Activated T-helper 1 cell treated with anti-CD3 and anti-CD28 coated beads, Interleukin-12 subunit alpha, Interleukin-12 subunit beta, Interleukin-2, Interleukin-4 antibody, amounts not matched to agents 30 ng/mL and 10 ng/mL and 1 ng/mL, durations not matched to agents 14 hours and 24 hours and 36 hours (primary cell): ENCODE results near the gene TSPYL4. TPM values are rescaled to one million over a fixed set of nuclear protein-coding genes. Genes with fewer than 3 reads are reported as not detected.

Experiments used
- DNase-seq: peaks from one replicate; pipeline ENCODE4 v3.0.0; 2021; ENCODE audit warnings: low spot score
- H3K27ac Mint-ChIP-seq: one replicate; pipeline ENCODE4 v1.8.0; 2021; ENCODE audit warnings: mild to moderate bottlenecking, mixed read lengths
- H3K27me3 Mint-ChIP-seq: one replicate; pipeline ENCODE4 v1.8.0; 2022; ENCODE audit warnings: mild to moderate bottlenecking, moderate library complexity, mixed read lengths; ENCODE audit not compliant: insufficient read depth
- H3K36me3 Mint-ChIP-seq: one replicate; pipeline ENCODE4 v1.8.0; 2021; ENCODE audit warnings: low read depth, mixed read lengths
- H3K4me1 Mint-ChIP-seq: one replicate; pipeline ENCODE4 v1.8.0; 2021; ENCODE audit warnings: low read depth, mixed read lengths
- H3K4me3 Mint-ChIP-seq: one replicate; pipeline ENCODE4 v1.8.0; 2021; ENCODE audit warnings: mild to moderate bottlenecking, moderate library complexity, mixed read lengths
- H3K9me3 Mint-ChIP-seq: one replicate; pipeline ENCODE4 v1.8.0; 2021; ENCODE audit warnings: mixed read lengths
- intact Hi-C: fragments of 100-400 bp; cut with micrococcal nuclease; formaldehyde crosslinking; loops from one replicate; pipeline ENCODE4 v1.15.1; 2024
- total RNA-seq: library from RNA; stranded (reverse); gene quantifications from 2 replicates; pipeline ENCODE4 v1.2.3, GENCODE V29; 2022

Gene TSPYL4
- total RNA-seq, 1 donor from 2014 or later: 21.4 TPM

DNA sequence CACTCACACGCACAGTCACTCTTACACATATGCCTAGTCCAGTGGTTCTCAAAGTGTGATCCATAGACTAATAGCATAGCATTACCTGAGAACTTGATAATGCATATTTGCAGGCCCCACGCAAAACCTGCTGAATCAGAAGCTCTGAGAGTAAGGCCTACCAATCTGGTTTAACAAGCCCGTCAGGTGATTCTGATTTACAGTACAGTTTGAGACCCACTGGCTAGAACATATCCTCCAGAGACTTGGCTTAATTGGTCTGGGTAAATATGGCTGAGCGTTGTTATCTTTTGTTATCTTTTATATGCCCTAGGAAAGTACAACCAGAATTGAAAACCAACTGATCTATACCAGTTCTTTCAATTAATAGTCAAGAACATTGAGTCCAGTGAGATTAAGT is 9.6 kb downstream of the TSPYL4 start:
- intact Hi-C loops: no loop called here
- no peak overlapping the region for H3K27ac Mint-ChIP-seq
- H3K36me3 Mint-ChIP-seq: peaks cover 1% of the 10 kb centered on the region
- H3K27me3 Mint-ChIP-seq: no peaks in the 10 kb centered on the region
- peaks cover 7% of the 10 kb centered on the region for H3K4me1 Mint-ChIP-seq
- no peak for DNase-seq
- no peak overlapping the region for H3K4me3 Mint-ChIP-seq
- H3K9me3 Mint-ChIP-seq: no peaks in the 10 kb centered on the region

DNA sequence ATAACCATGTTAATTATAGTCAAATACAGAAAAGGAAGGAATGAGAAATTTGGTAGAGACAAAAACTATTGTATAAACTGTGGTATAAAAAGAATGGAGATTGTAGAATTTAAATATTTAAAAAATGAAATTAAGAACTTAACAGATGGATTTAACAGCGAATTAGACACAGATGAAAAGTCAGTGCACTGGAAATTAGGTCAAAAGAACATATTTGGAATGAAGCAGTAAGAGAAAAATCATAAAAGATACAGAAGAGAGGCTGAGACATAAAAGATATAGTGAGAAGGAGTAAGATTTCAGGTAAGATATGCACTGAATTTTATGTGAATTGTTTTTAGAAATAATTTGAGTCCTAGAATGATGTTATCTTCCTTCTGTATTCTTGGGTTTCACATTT is 14.0 kb downstream of the TSPYL4 start:
- DNase-seq: no peak
- no peak overlapping the region for H3K27ac Mint-ChIP-seq
- no peaks in the 10 kb centered on the region for H3K9me3 Mint-ChIP-seq
- no peaks in the 10 kb centered on the region for H3K4me1 Mint-ChIP-seq
- no peaks in the 10 kb centered on the region for H3K27me3 Mint-ChIP-seq
- intact Hi-C loops: no loop called here
- no peak overlapping the region for H3K4me3 Mint-ChIP-seq
- H3K36me3 Mint-ChIP-seq: peaks cover 1% of the 10 kb centered on the region

DNA sequence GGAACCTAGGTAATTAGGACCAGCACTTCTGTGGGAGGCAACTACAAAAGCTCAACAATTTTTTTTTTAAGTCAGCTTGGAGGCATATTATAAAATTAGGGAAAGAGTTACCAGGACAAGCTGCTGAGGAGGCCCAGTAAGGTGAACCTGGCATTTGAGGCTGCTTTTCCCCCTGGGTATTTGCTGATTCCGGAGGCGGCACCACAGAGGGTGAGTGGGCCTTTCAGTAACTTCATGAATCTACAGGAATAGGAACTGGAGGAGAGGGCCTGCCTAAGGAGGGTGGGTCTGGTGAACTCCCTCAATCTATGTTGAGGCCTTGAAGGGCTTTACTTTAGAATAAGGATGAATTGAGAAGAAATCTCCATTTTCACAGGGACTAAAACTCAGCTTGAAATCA is 14.6 kb downstream of the TSPYL4 start:
- DNase-seq: no peak
- intact Hi-C loops: no loop called here
- Mint-ChIP-seq H3K4me3 (no peak overlapping the region), H3K36me3 (peaks cover 1% of the 10 kb centered on the region), H3K27ac (no peak overlapping the region), H3K9me3 (no peaks in the 10 kb centered on the region), H3K4me1 (no peaks in the 10 kb centered on the region), H3K27me3 (no peaks in the 10 kb centered on the region)

DNA sequence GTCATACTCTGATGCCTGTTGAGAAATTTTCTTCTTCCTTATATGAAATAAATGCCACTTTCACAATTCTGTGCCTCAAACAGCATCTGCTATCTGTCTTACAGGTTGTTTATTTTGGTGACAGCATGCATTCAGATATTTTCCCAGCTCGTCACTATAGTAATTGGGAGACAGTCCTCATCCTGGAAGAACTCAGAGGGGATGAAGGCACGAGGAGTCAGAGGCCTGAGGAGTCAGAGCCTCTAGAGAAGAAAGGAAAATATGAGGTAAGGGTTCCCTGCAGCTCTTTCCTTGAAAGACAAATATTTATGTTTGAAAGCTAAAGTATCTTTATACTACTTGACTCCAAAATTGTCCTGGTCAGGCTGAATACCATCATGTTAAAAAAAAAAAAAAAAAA is 15.8 kb downstream of the TSPYL4 start:
- peaks cover 1% of the 10 kb centered on the region for H3K36me3 Mint-ChIP-seq
- intact Hi-C loops: no loop called here
- H3K27me3 Mint-ChIP-seq: no peaks in the 10 kb centered on the region
- no peak for DNase-seq
- H3K4me1 Mint-ChIP-seq: no peaks in the 10 kb centered on the region
- H3K4me3 Mint-ChIP-seq: no peak overlapping the region
- no peaks in the 10 kb centered on the region for H3K9me3 Mint-ChIP-seq
- H3K27ac Mint-ChIP-seq: no peak overlapping the region

DNA sequence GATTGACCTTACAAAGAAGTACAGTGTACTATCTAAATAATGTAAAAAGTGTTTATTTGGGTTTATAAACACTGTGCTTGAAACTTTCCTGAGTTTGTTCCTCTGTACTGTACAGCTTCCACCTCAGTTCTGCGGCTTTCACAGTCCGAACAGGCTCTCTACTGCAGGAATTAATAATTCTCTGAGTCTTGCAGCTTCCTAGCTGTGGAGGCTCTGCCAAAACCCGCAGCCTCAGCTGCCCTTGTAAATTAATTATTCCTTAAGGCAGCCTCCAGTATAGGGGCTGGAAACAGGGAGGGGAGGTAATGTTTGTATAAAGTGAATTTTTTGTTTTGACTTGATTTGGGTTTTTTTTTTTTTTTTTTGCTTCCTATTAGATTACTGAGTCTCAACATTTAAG is 19.2 kb downstream of the TSPYL4 start:
- H3K4me1 Mint-ChIP-seq: no peaks in the 10 kb centered on the region
- intact Hi-C loops: no loop called here
- DNase-seq: no peak

DNA sequence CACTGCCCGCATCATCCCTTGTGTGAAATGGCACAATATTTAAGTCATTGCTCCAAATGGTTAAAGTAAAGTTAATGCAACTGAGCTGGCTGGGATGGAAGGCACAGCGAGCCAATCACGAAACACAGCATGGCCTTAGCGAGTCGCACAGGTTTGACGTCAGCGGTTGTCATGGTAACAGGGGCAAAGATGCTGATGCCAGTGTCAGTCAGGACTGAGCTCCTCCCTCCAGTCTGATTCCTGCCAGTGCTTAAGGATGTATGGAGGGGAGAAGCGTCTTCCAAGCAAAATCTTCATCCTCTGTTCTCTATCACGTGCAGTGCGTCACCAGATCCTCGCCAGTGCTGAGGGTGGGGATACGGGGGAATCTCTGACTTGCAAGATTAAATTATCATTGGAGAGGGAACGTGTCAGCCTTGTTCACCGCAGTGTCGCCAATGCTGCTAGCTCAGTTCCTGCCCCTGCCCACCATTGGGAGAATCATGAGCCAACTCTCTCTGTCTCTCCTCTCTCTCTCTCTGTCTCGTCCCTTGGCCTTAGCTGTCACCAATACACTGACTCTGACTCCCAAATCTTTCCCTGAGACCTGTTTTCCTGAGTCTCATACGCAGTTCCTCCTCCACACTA is 24.5 kb downstream of the TSPYL4 start:
- H3K4me3 Mint-ChIP-seq: no peak overlapping the region
- no peak for DNase-seq
- H3K27ac Mint-ChIP-seq: no peak overlapping the region
- intact Hi-C loops: no loop called here
- no peaks in the 10 kb centered on the region for H3K9me3 Mint-ChIP-seq
- no peaks in the 10 kb centered on the region for H3K4me1 Mint-ChIP-seq
- H3K27me3 Mint-ChIP-seq: peaks cover 4% of the 10 kb centered on the region
- no peaks in the 10 kb centered on the region for H3K36me3 Mint-ChIP-seq

More for the DNA sequence above, 19.2 kb downstream of the TSPYL4 start:
- Mint-ChIP-seq H3K27ac (no peak overlapping the region), H3K4me3 (no peak overlapping the region), H3K36me3 (no peaks in the 10 kb centered on the region), H3K9me3 (no peaks in the 10 kb centered on the region), H3K27me3 (peaks cover 3% of the 10 kb centered on the region)

DNA sequence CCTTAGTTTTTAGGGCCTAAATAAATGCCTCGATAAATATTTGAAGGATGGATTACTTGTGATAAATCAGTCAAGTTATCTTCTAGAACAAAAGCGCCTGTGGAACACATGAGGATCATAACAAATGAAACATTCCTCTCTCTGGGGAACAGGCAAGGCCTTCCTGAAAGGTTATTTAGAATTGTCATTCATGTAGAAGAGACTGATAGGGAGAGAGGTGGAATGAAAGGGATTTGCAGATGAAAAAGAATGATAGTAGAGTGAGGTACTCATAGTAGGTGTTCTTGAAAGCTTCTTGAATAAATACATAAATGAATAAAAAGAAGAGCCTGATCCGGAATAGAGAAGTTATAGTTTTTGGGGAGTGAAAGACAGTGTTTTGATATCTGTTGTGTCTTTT is 30.5 kb downstream of the TSPYL4 start:
- intact Hi-C loops: no loop called here
- no peaks in the 10 kb centered on the region for H3K27me3 Mint-ChIP-seq
- no peak overlapping the region for H3K4me3 Mint-ChIP-seq
- no peaks in the 10 kb centered on the region for H3K36me3 Mint-ChIP-seq
- no peaks in the 10 kb centered on the region for H3K9me3 Mint-ChIP-seq
- no peak for DNase-seq
- H3K4me1 Mint-ChIP-seq: no peaks in the 10 kb centered on the region
- H3K27ac Mint-ChIP-seq: no peak overlapping the region

DNA sequence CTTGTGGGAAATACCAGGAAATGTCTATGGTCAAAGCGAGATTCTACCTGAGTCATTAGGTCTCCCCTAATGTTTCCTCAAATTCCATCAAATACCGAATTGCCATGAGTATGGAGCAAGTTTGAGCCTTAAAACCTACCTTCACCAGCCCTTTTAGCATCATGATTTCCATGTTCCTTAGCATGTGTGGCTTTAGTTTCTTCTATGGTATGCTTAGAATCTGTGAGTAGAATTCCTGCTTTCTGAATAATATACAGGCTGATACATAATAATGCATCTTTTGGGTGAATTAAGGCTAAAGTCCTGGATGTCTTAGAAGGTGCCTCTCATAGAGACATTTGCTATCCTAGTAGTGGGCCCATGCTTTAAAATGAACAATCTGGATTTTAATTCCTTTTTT is 32.0 kb downstream of the TSPYL4 start:
- no peaks in the 10 kb centered on the region for H3K9me3 Mint-ChIP-seq
- no peaks in the 10 kb centered on the region for H3K4me1 Mint-ChIP-seq
- H3K4me3 Mint-ChIP-seq: no peak overlapping the region
- no peaks in the 10 kb centered on the region for H3K36me3 Mint-ChIP-seq
- DNase-seq: no peak
- no peak overlapping the region for H3K27ac Mint-ChIP-seq
- intact Hi-C loops: no loop called here
- H3K27me3 Mint-ChIP-seq: no peaks in the 10 kb centered on the region

DNA sequence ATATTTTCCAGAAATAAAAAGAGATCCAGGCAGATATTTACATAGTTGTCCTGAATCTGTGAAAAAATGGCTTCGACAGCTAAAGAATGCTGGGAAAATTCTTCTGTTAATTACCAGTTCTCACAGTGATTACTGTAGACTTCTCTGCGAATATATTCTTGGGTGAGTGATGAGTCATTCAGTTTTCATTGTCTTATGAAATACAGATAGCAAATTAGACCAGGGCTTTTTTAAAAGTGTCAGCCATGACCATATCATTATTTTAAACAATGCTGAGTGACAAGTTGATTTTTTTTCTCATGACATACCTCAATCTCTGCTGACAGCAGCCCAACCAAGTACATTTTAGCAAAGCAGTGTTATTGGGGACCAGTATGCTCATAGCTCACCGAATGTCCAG is 32.8 kb downstream of the TSPYL4 start:
- no peak for DNase-seq
- no peak overlapping the region for H3K27ac Mint-ChIP-seq
- no peak overlapping the region for H3K4me3 Mint-ChIP-seq
- intact Hi-C loops: no loop called here
- H3K27me3 Mint-ChIP-seq: no peaks in the 10 kb centered on the region
- H3K4me1 Mint-ChIP-seq: no peaks in the 10 kb centered on the region
- H3K36me3 Mint-ChIP-seq: no peaks in the 10 kb centered on the region
- H3K9me3 Mint-ChIP-seq: no peaks in the 10 kb centered on the region

DNA sequence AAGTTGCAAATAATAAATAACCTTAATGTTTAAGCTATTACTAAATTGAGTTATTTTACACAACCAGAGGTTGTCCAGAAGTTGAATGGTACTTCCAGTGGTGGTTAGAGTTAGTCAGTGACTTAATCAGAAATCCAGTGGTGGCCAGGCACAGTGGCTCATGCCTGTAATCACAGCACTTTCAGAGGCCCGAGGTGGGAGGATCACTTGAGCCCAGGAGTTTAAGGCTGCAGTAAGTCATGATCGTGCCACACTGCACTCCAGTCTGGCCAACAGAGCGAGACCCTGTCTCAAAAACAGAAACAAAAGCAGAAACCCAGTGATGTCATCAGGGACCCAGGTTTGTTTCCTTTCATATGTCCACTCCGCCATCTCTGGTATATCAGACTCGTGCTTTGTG is 35.0 kb downstream of the TSPYL4 start:
- Mint-ChIP-seq H3K4me1 (no peaks in the 10 kb centered on the region), H3K27me3 (no peaks in the 10 kb centered on the region), H3K27ac (no peak overlapping the region), H3K9me3 (no peaks in the 10 kb centered on the region), H3K4me3 (no peak overlapping the region), H3K36me3 (no peaks in the 10 kb centered on the region)
- intact Hi-C loops: loop anchor here (1.0 to 5.0 kb wide), 4 partner anchors 58 to 426 kb away; partner anchors contain the start of gene TSPYL1
- DNase-seq: no peak

DNA sequence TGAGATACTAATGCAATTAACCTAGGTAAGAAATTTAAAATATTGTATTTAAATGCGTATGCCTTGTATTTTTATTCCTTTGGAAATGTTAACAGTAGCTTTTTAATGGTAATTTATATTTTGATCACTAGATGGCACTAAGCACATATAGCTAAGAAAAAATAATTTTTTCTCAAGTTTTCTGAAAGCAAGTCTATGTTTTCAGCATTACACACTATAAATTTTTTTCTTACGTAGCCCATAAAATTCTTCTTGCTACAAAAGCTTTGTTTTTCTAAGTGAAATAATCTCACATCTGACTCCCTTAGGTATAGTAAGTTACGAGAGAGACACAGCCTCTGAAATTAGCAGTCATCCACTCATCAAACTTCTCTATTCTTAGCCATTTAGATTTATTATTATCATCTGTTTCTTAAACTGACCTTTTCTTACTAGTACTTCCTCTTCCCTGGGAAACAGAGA is 35.7 kb downstream of the TSPYL4 start:
- H3K9me3 Mint-ChIP-seq: no peaks in the 10 kb centered on the region
- no peak overlapping the region for H3K27ac Mint-ChIP-seq
- H3K4me3 Mint-ChIP-seq: no peak overlapping the region

DNA sequence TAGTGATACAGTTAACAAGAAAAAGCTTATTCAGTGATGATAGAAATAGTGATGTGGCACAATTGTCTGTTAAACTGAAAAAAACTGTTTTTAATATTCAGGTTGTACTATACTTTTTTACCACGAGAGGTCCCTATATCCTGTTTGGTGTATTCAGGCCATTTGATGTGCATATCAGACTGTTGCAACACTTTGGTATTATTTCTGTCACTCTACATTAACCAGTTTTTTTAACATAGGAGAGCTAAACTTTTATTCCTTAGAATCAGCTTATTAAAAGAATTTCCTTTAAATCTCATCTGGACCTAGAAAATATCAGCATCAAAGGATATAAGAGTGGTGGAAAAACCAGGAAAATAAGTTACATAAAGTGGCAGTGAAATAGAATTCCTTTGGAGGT is 36.8 kb downstream of the TSPYL4 start:
- no peaks in the 10 kb centered on the region for H3K4me1 Mint-ChIP-seq

More for the DNA sequence above, 35.7 kb downstream of the TSPYL4 start:
- DNase-seq: no peak
- no peaks in the 10 kb centered on the region for H3K36me3 Mint-ChIP-seq
- intact Hi-C loops: loop anchor here (1.0 to 5.0 kb wide), 4 partner anchors 59 to 427 kb away; partner anchors contain the start of gene TSPYL1
- H3K27me3 Mint-ChIP-seq: no peaks in the 10 kb centered on the region
- no peaks in the 10 kb centered on the region for H3K4me1 Mint-ChIP-seq

DNA sequence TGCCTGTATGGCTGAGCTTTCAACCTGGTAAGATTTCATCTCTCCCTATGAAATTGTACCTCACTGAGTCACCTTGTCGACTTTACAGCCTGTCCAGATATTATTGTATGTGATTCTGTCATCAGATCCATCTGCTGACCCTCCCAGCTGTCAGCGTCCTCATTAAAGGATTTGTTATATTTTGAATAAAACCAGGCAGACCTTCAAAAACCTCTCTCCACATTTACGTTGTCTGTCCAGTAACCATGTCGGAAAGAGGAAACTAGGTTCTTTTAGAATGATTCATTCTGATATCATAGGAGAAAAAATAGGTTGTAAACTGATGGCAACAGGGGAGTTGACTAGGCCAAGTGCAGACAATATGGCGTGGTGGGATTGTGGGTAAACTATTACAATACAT is 38.5 kb downstream of the TSPYL4 start:
- intact Hi-C loops: loop anchor here (5.0 kb wide), 1 partner anchor 62 kb away; the partner anchor contains the start of gene TSPYL1
- no peaks in the 10 kb centered on the region for H3K36me3 Mint-ChIP-seq

More for the DNA sequence above, 36.8 kb downstream of the TSPYL4 start:
- Mint-ChIP-seq H3K27ac (no peak overlapping the region), H3K36me3 (no peaks in the 10 kb centered on the region), H3K9me3 (no peaks in the 10 kb centered on the region), H3K4me3 (no peak overlapping the region), H3K27me3 (no peaks in the 10 kb centered on the region)
- no peak for DNase-seq
- intact Hi-C loops: loop anchor here (5.0 kb wide), 1 partner anchor 60 kb away; the partner anchor contains the start of gene TSPYL1

DNA sequence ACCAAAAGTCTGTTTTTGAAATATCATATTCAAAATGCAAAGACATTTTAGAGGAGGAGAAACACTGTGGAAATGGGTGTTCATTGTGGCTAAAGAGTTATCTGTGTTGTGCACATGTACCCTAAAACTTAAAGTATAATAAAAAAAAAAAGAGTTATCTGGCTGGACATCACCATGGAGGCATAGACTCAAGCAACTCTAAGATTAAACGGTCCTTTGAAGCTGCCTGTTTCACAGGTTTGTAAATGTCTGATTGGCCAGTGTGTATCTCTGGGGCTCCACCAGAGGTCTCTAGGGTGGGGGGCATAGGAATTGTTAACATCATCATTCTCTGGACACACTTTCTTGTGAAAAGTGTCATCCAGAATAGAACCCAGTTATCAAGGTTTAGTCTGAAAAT is 39.2 kb downstream of the TSPYL4 start:
- DNase-seq: no peak
- Mint-ChIP-seq H3K27ac (no peak overlapping the region), H3K4me1 (no peaks in the 10 kb centered on the region), H3K9me3 (no peaks in the 10 kb centered on the region), H3K4me3 (no peak overlapping the region), H3K36me3 (no peaks in the 10 kb centered on the region), H3K27me3 (no peaks in the 10 kb centered on the region)
- intact Hi-C loops: loop anchor here (5.0 kb wide), 1 partner anchor 63 kb away; the partner anchor contains the start of gene TSPYL1

More for the DNA sequence above, 38.5 kb downstream of the TSPYL4 start:
- H3K27ac Mint-ChIP-seq: no peak overlapping the region
- no peak overlapping the region for H3K4me3 Mint-ChIP-seq
- H3K27me3 Mint-ChIP-seq: no peaks in the 10 kb centered on the region
- H3K4me1 Mint-ChIP-seq: no peaks in the 10 kb centered on the region
- no peaks in the 10 kb centered on the region for H3K9me3 Mint-ChIP-seq
- DNase-seq: no peak
